ENCODE measurements around the gene PDE4B. TPM values are rescaled to one million over a fixed set of nuclear protein-coding genes. Genes with fewer than 3 reads are reported as not detected.

PDE4B gene
- total and polyA plus RNA-seq, 9 of the 15 experiments (the other 6 are each of a cell fraction or from before 2014, with no cell fraction given): 0.09 TPM; not detected in 8

DNA sequence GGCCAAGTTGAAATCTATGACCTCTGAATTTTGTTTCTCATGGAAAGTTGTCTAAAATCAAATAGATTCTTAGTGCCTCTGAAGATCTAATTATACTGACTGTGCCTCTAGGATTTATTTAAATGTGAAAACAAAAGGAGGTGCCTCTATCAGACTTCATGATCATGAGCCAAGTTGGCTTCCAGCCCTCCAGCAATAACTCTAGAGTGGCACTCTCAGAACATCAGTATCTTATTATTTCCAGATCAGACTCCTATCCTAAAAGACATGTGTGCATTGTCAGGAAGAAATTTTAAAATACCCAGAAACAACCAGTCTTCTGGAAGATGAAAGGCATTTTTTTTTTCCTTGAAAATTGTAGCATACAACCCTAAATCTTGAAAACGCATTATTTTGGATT lies 368.0 kb downstream of the PDE4B start (continued):
- TF ChIP-seq, protein P1, sequence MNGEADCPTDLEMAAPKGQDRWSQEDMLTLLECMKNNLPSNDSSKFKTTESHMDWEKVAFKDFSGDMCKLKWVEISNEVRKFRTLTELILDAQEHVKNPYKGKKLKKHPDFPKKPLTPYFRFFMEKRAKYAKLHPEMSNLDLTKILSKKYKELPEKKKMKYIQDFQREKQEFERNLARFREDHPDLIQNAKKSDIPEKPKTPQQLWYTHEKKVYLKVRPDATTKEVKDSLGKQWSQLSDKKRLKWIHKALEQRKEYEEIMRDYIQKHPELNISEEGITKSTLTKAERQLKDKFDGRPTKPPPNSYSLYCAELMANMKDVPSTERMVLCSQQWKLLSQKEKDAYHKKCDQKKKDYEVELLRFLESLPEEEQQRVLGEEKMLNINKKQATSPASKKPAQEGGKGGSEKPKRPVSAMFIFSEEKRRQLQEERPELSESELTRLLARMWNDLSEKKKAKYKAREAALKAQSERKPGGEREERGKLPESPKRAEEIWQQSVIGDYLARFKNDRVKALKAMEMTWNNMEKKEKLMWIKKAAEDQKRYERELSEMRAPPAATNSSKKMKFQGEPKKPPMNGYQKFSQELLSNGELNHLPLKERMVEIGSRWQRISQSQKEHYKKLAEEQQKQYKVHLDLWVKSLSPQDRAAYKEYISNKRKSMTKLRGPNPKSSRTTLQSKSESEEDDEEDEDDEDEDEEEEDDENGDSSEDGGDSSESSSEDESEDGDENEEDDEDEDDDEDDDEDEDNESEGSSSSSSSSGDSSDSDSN (IDR thresholded peaks at IDR 0.05; ENCODE audit: borderline replicate concordance in 1 of 2, low read depth in 2 of 2, low read length in 2 of 2): no peak
- no peak for TF ChIP-seq ZNF77 (CRISPR knock-in tag; IDR thresholded peaks at IDR 0.05)
- TF ChIP-seq, protein P2, sequence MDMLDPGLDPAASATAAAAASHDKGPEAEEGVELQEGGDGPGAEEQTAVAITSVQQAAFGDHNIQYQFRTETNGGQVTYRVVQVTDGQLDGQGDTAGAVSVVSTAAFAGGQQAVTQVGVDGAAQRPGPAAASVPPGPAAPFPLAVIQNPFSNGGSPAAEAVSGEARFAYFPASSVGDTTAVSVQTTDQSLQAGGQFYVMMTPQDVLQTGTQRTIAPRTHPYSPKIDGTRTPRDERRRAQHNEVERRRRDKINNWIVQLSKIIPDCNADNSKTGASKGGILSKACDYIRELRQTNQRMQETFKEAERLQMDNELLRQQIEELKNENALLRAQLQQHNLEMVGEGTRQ (CRISPR knock-in tag; IDR thresholded peaks at IDR 0.05): no peak

DNA sequence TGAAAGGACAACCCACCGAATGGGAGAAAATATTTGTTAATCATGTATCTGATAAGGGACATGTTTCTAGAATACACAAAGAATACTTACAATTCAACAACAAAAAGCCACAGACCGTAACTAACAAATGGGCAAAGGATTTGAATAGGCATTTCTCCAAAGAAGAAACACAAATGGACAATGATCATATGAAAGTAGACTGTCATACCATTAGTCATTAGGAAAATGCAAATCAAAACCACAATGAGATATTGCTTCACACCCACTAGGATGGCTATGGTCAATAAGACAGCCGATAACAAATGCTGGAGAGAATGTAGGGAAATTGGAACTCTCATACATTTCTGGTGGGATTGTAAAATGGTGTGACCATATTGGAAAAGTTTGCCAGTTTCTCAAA lies 374.1 kb downstream of the PDE4B start:
- DNase-seq (ENCODE audit: extremely low read depth in 1 of 4, low spot score in 3 of 4) (no peak), FAIRE-seq (no peak), ATAC-seq (no peak)
- 0% methylated on average over 3 of the region's 3 CpGs for whole genome bisulfite sequencing (ENCODE audit: insufficient coverage, low coverage, missing lambda C conversion rate)
- H3K9me3 ChIP-seq (replicated peaks; ENCODE audit: control insufficient read depth, insufficient read depth, low read depth, low read length): no peaks in the 10 kb centered on the region
- no peak overlapping the region for H3K9ac ChIP-seq (ENCODE audit: insufficient read depth in 1 of 2, low read depth in 2 of 2, low read length in 2 of 2)
- H3K4me1 ChIP-seq (replicated peaks in 1 of 2; ENCODE audit: control insufficient read depth in 2 of 2, insufficient read depth in 2 of 2, low read length in 2 of 2): no peaks in the 10 kb centered on the region
- H2AFZ ChIP-seq (ENCODE audit: low read depth, low read length): no peak overlapping the region
- no peak overlapping the region for H3K4me2 ChIP-seq (ENCODE audit: insufficient read depth, low read length)
- no peaks in the 10 kb centered on the region for H3K36me3 ChIP-seq (ENCODE audit: control insufficient read depth, insufficient read depth, low read length)
- H3K4me3 ChIP-seq: no peak overlapping the region
- H3K9me1 ChIP-seq (ENCODE audit: control insufficient read depth, insufficient read depth, low read length): no peaks in the 10 kb centered on the region
- no peaks in the 10 kb centered on the region for H4K20me1 ChIP-seq (replicated peaks; ENCODE audit: control insufficient read depth, insufficient read depth, low read length)
- ChIA-PET CTCF (ENCODE audit: low intra/inter-chr PET ratio) (no interaction called here), POLR2A (no interaction called here)
- BruUV-seq (replicated peaks): no TSS peak
- no peaks in the 10 kb centered on the region for H3K27me3 ChIP-seq (ENCODE audit: control insufficient read depth in 2 of 2, insufficient read depth in 2 of 2, low read length in 2 of 2)
- H3K27ac ChIP-seq (ENCODE audit: extremely low read depth, low read depth, low read length): no peak overlapping the region
- in situ Hi-C loops (cut with MboI): no loop called here
- no peaks in the 10 kb centered on the region for H3K79me2 ChIP-seq (ENCODE audit: control insufficient read depth, insufficient read depth, low read length)
- intact Hi-C loops (cut with micrococcal nuclease): no loop called here
- TF ChIP-seq RBM39 (optimal IDR thresholded peaks at IDR 0.05; ENCODE audit: low read depth, low read length): no peak
- TF ChIP-seq MEIS2 (IDR thresholded peaks at IDR 0.05; ENCODE audit: partially characterized antibody): no peak
- TF ChIP-seq, protein P3, sequence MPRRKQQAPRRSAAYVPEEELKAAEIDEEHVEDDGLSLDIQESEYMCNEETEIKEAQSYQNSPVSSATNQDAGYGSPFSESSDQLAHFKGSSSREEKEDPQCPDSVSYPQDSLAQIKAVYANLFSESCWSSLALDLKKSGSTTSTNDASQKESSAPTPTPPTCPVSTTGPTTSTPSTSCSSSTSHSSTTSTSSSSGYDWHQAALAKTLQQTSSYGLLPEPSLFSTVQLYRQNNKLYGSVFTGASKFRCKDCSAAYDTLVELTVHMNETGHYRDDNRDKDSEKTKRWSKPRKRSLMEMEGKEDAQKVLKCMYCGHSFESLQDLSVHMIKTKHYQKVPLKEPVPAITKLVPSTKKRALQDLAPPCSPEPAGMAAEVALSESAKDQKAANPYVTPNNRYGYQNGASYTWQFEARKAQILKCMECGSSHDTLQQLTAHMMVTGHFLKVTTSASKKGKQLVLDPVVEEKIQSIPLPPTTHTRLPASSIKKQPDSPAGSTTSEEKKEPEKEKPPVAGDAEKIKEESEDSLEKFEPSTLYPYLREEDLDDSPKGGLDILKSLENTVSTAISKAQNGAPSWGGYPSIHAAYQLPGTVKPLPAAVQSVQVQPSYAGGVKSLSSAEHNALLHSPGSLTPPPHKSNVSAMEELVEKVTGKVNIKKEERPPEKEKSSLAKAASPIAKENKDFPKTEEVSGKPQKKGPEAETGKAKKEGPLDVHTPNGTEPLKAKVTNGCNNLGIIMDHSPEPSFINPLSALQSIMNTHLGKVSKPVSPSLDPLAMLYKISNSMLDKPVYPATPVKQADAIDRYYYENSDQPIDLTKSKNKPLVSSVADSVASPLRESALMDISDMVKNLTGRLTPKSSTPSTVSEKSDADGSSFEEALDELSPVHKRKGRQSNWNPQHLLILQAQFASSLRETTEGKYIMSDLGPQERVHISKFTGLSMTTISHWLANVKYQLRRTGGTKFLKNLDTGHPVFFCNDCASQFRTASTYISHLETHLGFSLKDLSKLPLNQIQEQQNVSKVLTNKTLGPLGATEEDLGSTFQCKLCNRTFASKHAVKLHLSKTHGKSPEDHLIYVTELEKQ (CRISPR knock-in tag; IDR thresholded peaks at IDR 0.05): no peak
- no peak for TF ChIP-seq ZNF239 (CRISPR knock-in tag; IDR thresholded peaks at IDR 0.05)
- TF ChIP-seq, protein P4, sequence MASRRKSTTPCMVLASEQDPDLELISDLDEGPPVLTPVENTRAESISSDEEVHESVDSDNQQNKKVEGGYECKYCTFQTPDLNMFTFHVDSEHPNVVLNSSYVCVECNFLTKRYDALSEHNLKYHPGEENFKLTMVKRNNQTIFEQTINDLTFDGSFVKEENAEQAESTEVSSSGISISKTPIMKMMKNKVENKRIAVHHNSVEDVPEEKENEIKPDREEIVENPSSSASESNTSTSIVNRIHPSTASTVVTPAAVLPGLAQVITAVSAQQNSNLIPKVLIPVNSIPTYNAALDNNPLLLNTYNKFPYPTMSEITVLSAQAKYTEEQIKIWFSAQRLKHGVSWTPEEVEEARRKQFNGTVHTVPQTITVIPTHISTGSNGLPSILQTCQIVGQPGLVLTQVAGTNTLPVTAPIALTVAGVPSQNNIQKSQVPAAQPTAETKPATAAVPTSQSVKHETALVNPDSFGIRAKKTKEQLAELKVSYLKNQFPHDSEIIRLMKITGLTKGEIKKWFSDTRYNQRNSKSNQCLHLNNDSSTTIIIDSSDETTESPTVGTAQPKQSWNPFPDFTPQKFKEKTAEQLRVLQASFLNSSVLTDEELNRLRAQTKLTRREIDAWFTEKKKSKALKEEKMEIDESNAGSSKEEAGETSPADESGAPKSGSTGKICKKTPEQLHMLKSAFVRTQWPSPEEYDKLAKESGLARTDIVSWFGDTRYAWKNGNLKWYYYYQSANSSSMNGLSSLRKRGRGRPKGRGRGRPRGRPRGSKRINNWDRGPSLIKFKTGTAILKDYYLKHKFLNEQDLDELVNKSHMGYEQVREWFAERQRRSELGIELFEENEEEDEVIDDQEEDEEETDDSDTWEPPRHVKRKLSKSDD (conservative IDR thresholded peaks at IDR 0.05; ENCODE audit: low read length): no peak
- no peak for TF ChIP-seq HNRNPK (IDR thresholded peaks at IDR 0.05; ENCODE audit: low read depth, low read length, poor library complexity, severe bottlenecking)
- TF ChIP-seq, protein P5, sequence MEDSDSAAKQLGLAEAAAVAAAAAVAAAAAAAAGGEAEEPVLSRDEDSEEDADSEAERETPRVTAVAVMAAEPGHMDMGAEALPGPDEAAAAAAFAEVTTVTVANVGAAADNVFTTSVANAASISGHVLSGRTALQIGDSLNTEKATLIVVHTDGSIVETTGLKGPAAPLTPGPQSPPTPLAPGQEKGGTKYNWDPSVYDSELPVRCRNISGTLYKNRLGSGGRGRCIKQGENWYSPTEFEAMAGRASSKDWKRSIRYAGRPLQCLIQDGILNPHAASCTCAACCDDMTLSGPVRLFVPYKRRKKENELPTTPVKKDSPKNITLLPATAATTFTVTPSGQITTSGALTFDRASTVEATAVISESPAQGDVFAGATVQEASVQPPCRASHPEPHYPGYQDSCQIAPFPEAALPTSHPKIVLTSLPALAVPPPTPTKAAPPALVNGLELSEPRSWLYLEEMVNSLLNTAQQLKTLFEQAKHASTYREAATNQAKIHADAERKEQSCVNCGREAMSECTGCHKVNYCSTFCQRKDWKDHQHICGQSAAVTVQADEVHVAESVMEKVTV (CRISPR knock-in tag; IDR thresholded peaks at IDR 0.05): no peak
